ENCODE data around the gene KAZALD1. TPM values are rescaled to one million over a fixed set of nuclear protein-coding genes. Genes with fewer than 3 reads are reported as not detected.

KAZALD1 gene
- total and polyA plus RNA-seq, 7 donors = 0.49 to 40.2 (median 3.9) TPM

- Histone ChIP-seq H3K27me3 (peaks cover 15 to 64% (median 58%) of the 10 kb centered on the region in 3 donors), H3K27ac (peak overlapping the region in 2 of 4 donors; percentile 59 to 62), H3K4me1 (peaks cover 0 to 39% (median 31%) of the 10 kb centered on the region in 4 donors), H3K4me3 (peak overlapping the region; percentile 21 to 50 (median 46)), H3K36me3 (no peaks in the 10 kb centered on the region), H3K9me3 (no peaks in the 10 kb centered on the region)
- peak in 1 of 4 donors; percentile 13 for TF ChIP-seq POLR2AphosphoS5 (IDR thresholded peaks at IDR 0.05)
- peak; percentile 87 to 91 (median 88) for TF ChIP-seq CTCF (IDR thresholded peaks at IDR 0.05)
- TF ChIP-seq POLR2A (IDR thresholded peaks at IDR 0.05) = no peak
- WGBS, 2 donors = 1% methylated on average over 43 of the region's 43 CpGs
- intact Hi-C loops (cut with DNase I) = loop anchor here (1.0 to 5.0 kb wide), 2 partner anchors 26 to 35 kb away; partner anchors contain the start of genes PDZD7 and SFXN3
- peak; percentile 85 for DNase-seq
Measured at GRCh38 chr10:101067356-101068083, 5.7 kb downstream of the KAZALD1 start.

- Histone ChIP-seq H3K9me3 (no peaks in the 10 kb centered on the region), H3K4me3 (no peak overlapping the region), H3K27me3 (peaks cover 12 to 64% (median 51%) of the 10 kb centered on the region in 3 donors), H3K36me3 (no peaks in the 10 kb centered on the region), H3K4me1 (peaks cover 0 to 23% (median 23%) of the 10 kb centered on the region in 4 donors), H3K27ac (no peak overlapping the region)
- TF ChIP-seq EP300 (IDR thresholded peaks at IDR 0.05) = no peak
- DNase-seq = no peak
- intact Hi-C loops (cut with DNase I) = loop anchor here (5.0 kb wide), 1 partner anchor 37 kb away; the partner anchor contains the start of genes PDZD7 and SFXN3
- WGBS, 2 donors = 83 to 95% methylated on average over 5 of the region's 5 CpGs
Measured at GRCh38 chr10:101069441-101069840, 7.7 kb downstream of the KAZALD1 start.

GRCh38 chr10:101070098-101070497 lies 8.3 kb downstream of the KAZALD1 start:
- peaks cover 0 to 23% (median 23%) of the 10 kb centered on the region in 4 donors for H3K4me1 ChIP-seq
- H3K27me3 ChIP-seq = peaks cover 12 to 64% (median 44%) of the 10 kb centered on the region in 3 donors
- 31 to 71% methylated on average over 3 of the region's 3 CpGs for WGBS, 2 donors

GRCh38 chr10:101071267-101071884 lies 9.6 kb downstream of the KAZALD1 start:
- intact Hi-C loops (cut with DNase I) = no loop called here
- 59 to 81% methylated on average over 6 of the region's 6 CpGs for WGBS, 2 donors
- H3K4me1 ChIP-seq = peaks cover 0 to 15% (median 14%) of the 10 kb centered on the region in 4 donors
- H3K27ac ChIP-seq = no peak overlapping the region
- H3K36me3 ChIP-seq = no peaks in the 10 kb centered on the region
- TF ChIP-seq POLR2AphosphoS5 (IDR thresholded peaks at IDR 0.05) (no peak), EP300 (IDR thresholded peaks at IDR 0.05) (no peak), CTCF (IDR thresholded peaks at IDR 0.05) (no peak), POLR2A (IDR thresholded peaks at IDR 0.05) (no peak)
- H3K4me3 ChIP-seq = no peak overlapping the region
- peaks cover 12 to 64% (median 45%) of the 10 kb centered on the region in 3 donors for H3K27me3 ChIP-seq
- H3K9me3 ChIP-seq = no peaks in the 10 kb centered on the region
- DNase-seq = peak; percentile 75

More at GRCh38 chr10:101070098-101070497, 8.3 kb downstream of the KAZALD1 start:
- no peak for TF ChIP-seq POLR2A (IDR thresholded peaks at IDR 0.05)
- no peak for TF ChIP-seq POLR2AphosphoS5 (IDR thresholded peaks at IDR 0.05)
- TF ChIP-seq CTCF (IDR thresholded peaks at IDR 0.05) = no peak
- TF ChIP-seq EP300 (IDR thresholded peaks at IDR 0.05) = no peak
- H3K9me3 ChIP-seq = no peaks in the 10 kb centered on the region
- intact Hi-C loops (cut with DNase I) = no loop called here
- H3K4me3 ChIP-seq = no peak overlapping the region
- DNase-seq = no peak
- no peaks in the 10 kb centered on the region for H3K36me3 ChIP-seq
- H3K27ac ChIP-seq = no peak overlapping the region

GRCh38 chr10:101071885-101072433 lies 10.2 kb downstream of the KAZALD1 start:
- H3K27ac ChIP-seq = no peak overlapping the region
- peaks cover 0 to 9% (median 8%) of the 10 kb centered on the region in 4 donors for H3K4me1 ChIP-seq
- intact Hi-C loops (cut with DNase I) = no loop called here
- no peak for DNase-seq
- no peaks in the 10 kb centered on the region for H3K9me3 ChIP-seq
- no peaks in the 10 kb centered on the region for H3K36me3 ChIP-seq
- H3K4me3 ChIP-seq = no peak overlapping the region
- TF ChIP-seq POLR2A (IDR thresholded peaks at IDR 0.05) (no peak), CTCF (IDR thresholded peaks at IDR 0.05) (no peak), POLR2AphosphoS5 (IDR thresholded peaks at IDR 0.05) (no peak), EP300 (IDR thresholded peaks at IDR 0.05) (no peak)
- peaks cover 7 to 63% (median 46%) of the 10 kb centered on the region in 3 donors for H3K27me3 ChIP-seq
- 79 to 88% methylated on average over 7 of the region's 7 CpGs for WGBS, 2 donors

All from sigmoid colon (tissue), 7 donors.